ENCODE results near the gene IL13RA2. TPM values are rescaled to one million over a fixed set of nuclear protein-coding genes. Genes with fewer than 3 reads are reported as not detected.

Gene IL13RA2
- total and polyA plus RNA-seq, 10 donors, result 0.07 to 0.49 (median 0.18) TPM; not detected in 6

- no peak for DNase-seq
- TF ChIP-seq, protein P1, sequence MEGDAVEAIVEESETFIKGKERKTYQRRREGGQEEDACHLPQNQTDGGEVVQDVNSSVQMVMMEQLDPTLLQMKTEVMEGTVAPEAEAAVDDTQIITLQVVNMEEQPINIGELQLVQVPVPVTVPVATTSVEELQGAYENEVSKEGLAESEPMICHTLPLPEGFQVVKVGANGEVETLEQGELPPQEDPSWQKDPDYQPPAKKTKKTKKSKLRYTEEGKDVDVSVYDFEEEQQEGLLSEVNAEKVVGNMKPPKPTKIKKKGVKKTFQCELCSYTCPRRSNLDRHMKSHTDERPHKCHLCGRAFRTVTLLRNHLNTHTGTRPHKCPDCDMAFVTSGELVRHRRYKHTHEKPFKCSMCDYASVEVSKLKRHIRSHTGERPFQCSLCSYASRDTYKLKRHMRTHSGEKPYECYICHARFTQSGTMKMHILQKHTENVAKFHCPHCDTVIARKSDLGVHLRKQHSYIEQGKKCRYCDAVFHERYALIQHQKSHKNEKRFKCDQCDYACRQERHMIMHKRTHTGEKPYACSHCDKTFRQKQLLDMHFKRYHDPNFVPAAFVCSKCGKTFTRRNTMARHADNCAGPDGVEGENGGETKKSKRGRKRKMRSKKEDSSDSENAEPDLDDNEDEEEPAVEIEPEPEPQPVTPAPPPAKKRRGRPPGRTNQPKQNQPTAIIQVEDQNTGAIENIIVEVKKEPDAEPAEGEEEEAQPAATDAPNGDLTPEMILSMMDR (IDR thresholded peaks at IDR 0.05 in 8 of 11, conservative IDR thresholded peaks at IDR 0.05 in 3 of 11), result no peak
- no peak for TF ChIP-seq POLR2AphosphoS5 (IDR thresholded peaks at IDR 0.05)
- H3K27me3 ChIP-seq (replicated peaks in 1 of 7), result no peaks in the 10 kb centered on the region
- intact Hi-C loops (cut with DNase I; ENCODE audit: low total_unique reads), result no loop called here
- H3K4me3 ChIP-seq, result no peak overlapping the region
- H3K36me3 ChIP-seq, result no peaks in the 10 kb centered on the region
- no peaks in the 10 kb centered on the region for H3K9me3 ChIP-seq
- H3K27ac ChIP-seq, result no peak overlapping the region
- H3K4me1 ChIP-seq, result no peaks in the 10 kb centered on the region
- WGBS, 5 donors, result 5 to 25% (median 14%) methylated on average over 2 of the region's 2 CpGs
Observed at GRCh38 chrX:115023139-115023538, 5.7 kb upstream of the IL13RA2 start.

DNA sequence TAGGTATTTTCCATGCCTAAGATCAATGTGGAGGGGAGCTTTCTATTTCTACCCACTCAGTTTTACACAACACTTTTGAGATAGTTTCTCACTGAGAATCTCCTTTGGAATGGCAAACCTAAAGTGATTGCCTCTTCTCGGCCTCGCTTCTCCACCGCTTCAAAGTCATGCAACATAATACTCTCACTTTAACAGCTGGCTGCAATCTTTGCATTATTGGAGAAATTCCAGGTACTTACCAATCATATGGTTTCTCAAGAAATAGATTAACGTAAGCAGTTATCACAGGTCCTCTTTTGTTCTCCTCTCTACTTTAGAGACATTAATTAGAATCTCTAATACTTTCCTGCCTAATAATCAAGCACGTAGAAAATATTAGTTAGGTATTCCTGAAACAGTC lies 3.7 kb upstream of the IL13RA2 start:
- Histone ChIP-seq H3K4me3 (no peak overlapping the region), H3K36me3 (no peaks in the 10 kb centered on the region), H3K4me1 (no peaks in the 10 kb centered on the region), H3K27ac (no peak overlapping the region), H3K27me3 (replicated peaks in 1 of 7) (peaks cover 0 to 8% (median 0%) of the 10 kb centered on the region in 7 donors), H3K9me3 (no peaks in the 10 kb centered on the region)
- intact Hi-C loops (cut with DNase I; ENCODE audit: low total_unique reads), result no loop called here
- TF ChIP-seq, protein P1 (IDR thresholded peaks at IDR 0.05 in 8 of 11, conservative IDR thresholded peaks at IDR 0.05 in 3 of 11), result no peak
- WGBS, 5 donors, result 78 to 92% (median 81%) methylated on average over 5 of the region's 5 CpGs
- DNase-seq, result no peak

GRCh38 chrX:115018944-115019343 lies 1.5 kb upstream of the IL13RA2 start:
- no peak overlapping the region for H3K4me3 ChIP-seq
- no peaks in the 10 kb centered on the region for H3K9me3 ChIP-seq
- DNase-seq, result no peak
- no peaks in the 10 kb centered on the region for H3K36me3 ChIP-seq
- 73 to 95% (median 83%) methylated on average over 2 of the region's 2 CpGs for WGBS, 5 donors
- TF ChIP-seq POLR2AphosphoS5 (IDR thresholded peaks at IDR 0.05) (no peak), POLR2A (IDR thresholded peaks at IDR 0.05) (no peak)
- TF ChIP-seq, protein P1 (IDR thresholded peaks at IDR 0.05 in 8 of 11, conservative IDR thresholded peaks at IDR 0.05 in 3 of 11), result no peak
- H3K27ac ChIP-seq, result no peak overlapping the region
- H3K4me1 ChIP-seq, result no peaks in the 10 kb centered on the region
- H3K27me3 ChIP-seq (replicated peaks in 1 of 7), result peaks cover 0 to 12% (median 0%) of the 10 kb centered on the region in 7 donors
- intact Hi-C loops (cut with DNase I; ENCODE audit: low total_unique reads), result no loop called here

- H3K4me1 ChIP-seq, result no peaks in the 10 kb centered on the region
- intact Hi-C loops (cut with DNase I; ENCODE audit: low total_unique reads), result no loop called here
- no peaks in the 10 kb centered on the region for H3K36me3 ChIP-seq
Observed at GRCh38 chrX:115018040-115018647, 728 bp upstream of the IL13RA2 start.

More at GRCh38 chrX:115018040-115018647, 728 bp upstream of the IL13RA2 start:
- TF ChIP-seq POLR2AphosphoS5 (IDR thresholded peaks at IDR 0.05) (no peak), POLR2A (IDR thresholded peaks at IDR 0.05) (no peak)
- TF ChIP-seq, protein P1 (IDR thresholded peaks at IDR 0.05 in 8 of 11, conservative IDR thresholded peaks at IDR 0.05 in 3 of 11), result peak in 3 of 11 experiments; percentile 11 to 37 (median 31)
- WGBS, 5 donors, result 45 to 74% (median 65%) methylated on average over 6 of the region's 6 CpGs
- Histone ChIP-seq H3K27me3 (replicated peaks in 1 of 7) (peaks cover 0 to 12% (median 0%) of the 10 kb centered on the region in 7 donors), H3K9me3 (no peaks in the 10 kb centered on the region), H3K27ac (no peak overlapping the region), H3K4me3 (no peak overlapping the region)
- DNase-seq, result no peak
